B cell (primary cell): ENCODE results near the gene ARHGAP26. TPM values are rescaled to one million over a fixed set of nuclear protein-coding genes. Genes with fewer than 3 reads are reported as not detected.

Source experiments
- ATAC-seq: fragments of 200-7000 bp; cut with Tn5 transposase; one replicate; pipeline ENCODE4 v1.10.0; 2021; ENCODE audit warnings: low read depth, mild to moderate bottlenecking, moderate number of reproducible peaks, moderate library complexity
- CTCF ChIA-PET: fragments of 350-600 bp; sonication (Branson Sonifier 250); formaldehyde crosslinking; loops from one replicate; lab custom pipeline; 2021; ENCODE audit warnings: antibody characterized with exemption, inconsistent platforms; lab: Charles Lee
- POLR2A ChIA-PET: fragments of 350-600 bp; sonication (Branson Sonifier 250); formaldehyde crosslinking; loops from one replicate; lab custom pipeline; 2021; ENCODE audit warnings: antibody characterized with exemption; lab: Charles Lee
- DNase-seq: peaks from one replicate; pipeline ENCODE4 v3.0.0; 2013
- H2AFZ ChIP-seq: 2 replicates; pipeline ENCODE4 v1.6.1; 2012; ENCODE audit warnings: mild to moderate bottlenecking, low read depth, low read length; ENCODE audit not compliant: insufficient read depth, poor library complexity, severe bottlenecking
- H3K27ac ChIP-seq, 2 donors: 1 replicate in 1 of 2; 2 replicates in 1 of 2; pipeline ENCODE4 v1.5.1; 2012 to 2013; ENCODE audit warnings: low read length in 2 of 2, mild to moderate bottlenecking in 2 of 2, moderate library complexity in 1 of 2
- H3K27me3 ChIP-seq, 4 experiments: fragments of 200-600 bp in 1 of 4; sonication (generic) in 1 of 4; replicated peaks in 1 of 4; 1 replicate in 2 of 4; 2 replicates in 2 of 4; pipeline versions ENCODE4 v1.6.1 to v1.7.0; 2013 to 2016; ENCODE audit warnings: low read length in 3 of 4, mild to moderate bottlenecking in 2 of 4, mixed read lengths in 1 of 4, moderate library complexity in 1 of 4; ENCODE audit not compliant: insufficient read depth in 4 of 4, control insufficient read depth in 3 of 4; ENCODE audit errors: control extremely low read depth in 1 of 4
- H3K36me3 ChIP-seq, 2 experiments: replicated peaks in 1 of 2; 1 replicate in 1 of 2; 2 replicates in 1 of 2; pipeline versions ENCODE4 v1.6.1 to v1.7.1; 2013; ENCODE audit warnings: low read length in 1 of 2; ENCODE audit not compliant: insufficient read depth in 2 of 2, control insufficient read depth in 1 of 2; ENCODE audit errors: control extremely low read depth in 1 of 2, extremely low read depth in 1 of 2
- H3K4me1 ChIP-seq, 2 donors: fragments of 200-600 bp in 1 of 2; sonication (generic) in 1 of 2; 1 replicate in 1 of 2; 2 replicates in 1 of 2; pipeline versions ENCODE4 v1.5.1 to v1.6.1; 2013 to 2017; ENCODE audit warnings: low read length in 2 of 2; ENCODE audit not compliant: control insufficient read depth in 2 of 2, insufficient read depth in 2 of 2
- H3K4me2 ChIP-seq: replicated peaks from 2 replicates; pipeline ENCODE3; 2012; ENCODE audit warnings: mild to moderate bottlenecking, low read depth, low read length; ENCODE audit not compliant: poor library complexity, severe bottlenecking
- H3K4me3 ChIP-seq, 5 experiments: fragments of 200-600 bp in 1 of 5; sonication (generic) in 1 of 5; 1 replicate in 3 of 5; 2 replicates in 2 of 5; pipeline versions ENCODE4 v1.5.1 to v1.7.0; 2011 to 2016; ENCODE audit warnings: low read length in 4 of 5, mild to moderate bottlenecking in 4 of 5, low read depth in 2 of 5, control low read depth in 1 of 5, moderate library complexity in 1 of 5; ENCODE audit not compliant: insufficient read depth in 1 of 5; ENCODE audit errors: control extremely low read depth in 1 of 5, extremely low read depth in 1 of 5
- H3K79me2 ChIP-seq: fragments of 200-600 bp; sonication (generic); one replicate; pipeline ENCODE4 v1.6.0; 2016; ENCODE audit warnings: low read length; ENCODE audit not compliant: control insufficient read depth, insufficient read depth
- H3K9ac ChIP-seq: fragments of 200-600 bp; sonication (generic); 2 replicates; pipeline ENCODE4 v1.6.1; 2017; ENCODE audit warnings: mild to moderate bottlenecking, low read length, moderate library complexity
- H3K9me3 ChIP-seq, 3 donors: one replicate each; pipeline versions ENCODE4 v1.6.1 to v1.7.1; 2013; ENCODE audit warnings: low read length in 2 of 3; ENCODE audit not compliant: control insufficient read depth in 2 of 3, insufficient read depth in 1 of 3; ENCODE audit errors: control extremely low read depth in 1 of 3
- H4K20me1 ChIP-seq: 2 replicates; pipeline ENCODE4 v1.6.0; 2012; ENCODE audit warnings: mild to moderate bottlenecking, low read length; ENCODE audit not compliant: insufficient read depth, control insufficient read depth, poor library complexity, severe bottlenecking
- H3K27ac Mint-ChIP-seq: one replicate; pipeline ENCODE4 v1.8.0; 2021; ENCODE audit warnings: mixed read lengths
- H3K27me3 Mint-ChIP-seq: one replicate; pipeline ENCODE4 v1.8.0; 2021; ENCODE audit warnings: mixed read lengths
- H3K4me1 Mint-ChIP-seq: one replicate; pipeline ENCODE4 v1.8.0; 2021; ENCODE audit warnings: mixed read lengths
- H3K4me3 Mint-ChIP-seq: one replicate; pipeline ENCODE4 v1.8.0; 2021; ENCODE audit warnings: mixed read lengths
- H3K9me3 Mint-ChIP-seq: one replicate; pipeline ENCODE4 v1.8.0; 2022; ENCODE audit warnings: mixed read lengths; ENCODE audit not compliant: insufficient read depth
- CTCF ChIP-seq: fragments of 200-600 bp; IDR thresholded peaks from one replicate; pipeline ENCODE4 v1.8.0; 2022; ENCODE audit warnings: antibody characterized with exemption, mild to moderate bottlenecking
- EZH2 ChIP-seq: IDR thresholded peaks from 2 replicates; pipeline ENCODE4 v1.6.1; 2012; ENCODE audit warnings: borderline replicate concordance, low read depth, mild to moderate bottlenecking, moderate library complexity, low read length; ENCODE audit not compliant: insufficient read depth, poor library complexity, severe bottlenecking
- WGBS: methylation state at CpG from one replicate; pipeline ENCODE4 v1.1.5; 2013; ENCODE audit warnings: missing lambda C conversion rate; ENCODE audit not compliant: insufficient coverage; 5-methylcytosine and 5-hydroxymethylcytosine counted together
- intact Hi-C: fragments of 100-400 bp; cut with micrococcal nuclease; formaldehyde crosslinking; loops from one replicate; pipeline ENCODE4 v1.10.0; 2022
- polyA plus RNA-seq: library from polyadenylated mRNA; depleted of rRNA; stranded (reverse); fragments of >200 nt; gene quantifications from 2 replicates; pipeline ENCODE4 v1.2.3, GENCODE V29; 2012
- total RNA-seq, 2 donors: library from RNA; stranded (reverse); fragments of 120-200 nt in 1 of 2; gene quantifications; 1 replicate in 1 of 2; 2 replicates in 1 of 2; pipeline versions ENCODE4 v1.2.3 to v1.2.4, GENCODE V29; 2013 to 2022

The ARHGAP26 gene
- total and polyA plus RNA-seq, 2 donors (not counting 1 experiment from before 2014, with no cell fraction given): 1.8 to 22.5 TPM

- Histone ChIP-seq H3K27ac (no peak overlapping the region), H3K9ac (no peak overlapping the region), H3K4me3 (no peak overlapping the region), H2AFZ (no peak overlapping the region), H3K79me2 (no peaks in the 10 kb centered on the region), H3K9me3 (peaks cover 0 to 3% (median 0%) of the 10 kb centered on the region in 3 donors), H3K27me3 (no peaks in the 10 kb centered on the region), H3K4me2 (no peak overlapping the region), H3K4me1 (no peaks in the 10 kb centered on the region), H3K36me3 (no peaks in the 10 kb centered on the region), H4K20me1 (no peaks in the 10 kb centered on the region)
- H3K27ac Mint-ChIP-seq: no peak overlapping the region
- DNase-seq (no peak), ATAC-seq (no peak)
- ChIA-PET POLR2A (no interaction called here), CTCF (interaction anchor here (1.1 to 1.9 kb wide), 2 partner anchors 34 to 857 kb away, joined by 4 to 5 read pairs; no protein-coding TSS in a partner anchor)
- no peaks in the 10 kb centered on the region for H3K9me3 Mint-ChIP-seq
- H3K27me3 Mint-ChIP-seq: no peaks in the 10 kb centered on the region
- no peak overlapping the region for H3K4me3 Mint-ChIP-seq
- intact Hi-C loops: no loop called here
- TF ChIP-seq CTCF (no peak), EZH2 (no peak)
- no CpG with 5 or more reads among the region's 2 CpGs for WGBS
- peaks cover 15% of the 10 kb centered on the region for H3K4me1 Mint-ChIP-seq
These were observed 199.0 kb downstream of the ARHGAP26 start for GRCh38 chr5:142969186-142969585.

GRCh38 chr5:142969624-142970439 lies 199.7 kb downstream of the ARHGAP26 start:
- Histone ChIP-seq H3K4me2 (no peak overlapping the region), H3K27me3 (no peaks in the 10 kb centered on the region), H3K27ac (no peak overlapping the region), H3K36me3 (no peaks in the 10 kb centered on the region), H3K4me3 (no peak overlapping the region), H3K9ac (no peak overlapping the region), H4K20me1 (no peaks in the 10 kb centered on the region), H3K79me2 (no peaks in the 10 kb centered on the region), H2AFZ (no peak overlapping the region), H3K9me3 (peaks cover 0 to 3% (median 0%) of the 10 kb centered on the region in 3 donors), H3K4me1 (no peaks in the 10 kb centered on the region)
- H3K27me3 Mint-ChIP-seq: no peaks in the 10 kb centered on the region
- CTCF ChIA-PET: interaction anchor here (1.1 to 1.9 kb wide), 2 partner anchors 33 to 857 kb away, joined by 4 to 5 read pairs; no protein-coding TSS in a partner anchor
- H3K27ac Mint-ChIP-seq: no peak overlapping the region
- no peak for TF ChIP-seq CTCF
- intact Hi-C loops: no loop called here
- WGBS: 90% methylated on average over 1 of the region's 3 CpGs
- ATAC-seq: no peak
- POLR2A ChIA-PET: no interaction called here
- H3K9me3 Mint-ChIP-seq: no peaks in the 10 kb centered on the region
- no peak for DNase-seq
- no peak overlapping the region for H3K4me3 Mint-ChIP-seq
- H3K4me1 Mint-ChIP-seq: peaks cover 15% of the 10 kb centered on the region
